Neural crest cell (in vitro differentiated cells): ENCODE data around the gene HYAL1. TPM values are rescaled to one million over a fixed set of nuclear protein-coding genes. Genes with fewer than 3 reads are reported as not detected.

Experiments used
- DNase-seq: peaks from one replicate; pipeline ENCODE4 v3.0.0; 2021; ENCODE audit warnings: low read depth, mixed read lengths, low spot score
- H3K27ac Mint-ChIP-seq: one replicate; pipeline ENCODE4 v1.8.0; 2021; ENCODE audit warnings: mild to moderate bottlenecking, mixed read lengths; ENCODE audit not compliant: unreplicated experiment
- H3K27me3 Mint-ChIP-seq: 2 replicates; pipeline ENCODE4 v1.8.0; 2021; ENCODE audit warnings: low read depth, mild to moderate bottlenecking, mixed read lengths
- H3K36me3 Mint-ChIP-seq: 2 replicates; pipeline ENCODE4 v1.8.0; 2021; ENCODE audit warnings: low read depth, mild to moderate bottlenecking, mixed read lengths
- H3K4me1 Mint-ChIP-seq: 2 replicates; pipeline ENCODE4 v1.8.0; 2021; ENCODE audit warnings: mixed read lengths
- H3K4me3 Mint-ChIP-seq: one replicate; pipeline ENCODE4 v1.8.0; 2021; ENCODE audit warnings: mild to moderate bottlenecking, mixed read lengths
- H3K9me3 Mint-ChIP-seq: 2 replicates; pipeline ENCODE4 v1.8.0; 2021; ENCODE audit warnings: mixed read lengths
- CTCF ChIP-seq: fragments of 200-600 bp; sonication (generic); conservative IDR thresholded peaks from 2 replicates; pipeline ENCODE4 v1.5.0; 2021; ENCODE audit warnings: antibody characterized with exemption, mild to moderate bottlenecking
- total RNA-seq: library from RNA; stranded (reverse); gene quantifications from 2 replicates; pipeline ENCODE4 v1.2.1, GENCODE V29; 2021

The HYAL1 gene
- total RNA-seq, 1 donor from 2014 or later: 2.5 TPM

- Mint-ChIP-seq H3K4me3 (peak overlapping the region; percentile 77), H3K9me3 (no peaks in the 10 kb centered on the region), H3K36me3 (peaks cover 5% of the 10 kb centered on the region), H3K27ac (peak overlapping the region; percentile 81), H3K4me1 (peaks cover 60% of the 10 kb centered on the region), H3K27me3 (no peaks in the 10 kb centered on the region)
- no peak for TF ChIP-seq CTCF
- no peak for DNase-seq
These were observed 43.8 kb downstream of the HYAL1 start for GRCh38 chr3:50259432-50260026.

GRCh38 chr3:50258979-50259378 is 44.4 kb downstream of the HYAL1 start:
- H3K4me3 Mint-ChIP-seq: no peak overlapping the region
- peaks cover 55% of the 10 kb centered on the region for H3K4me1 Mint-ChIP-seq
- H3K27ac Mint-ChIP-seq: peak overlapping the region; percentile 75
- peaks cover 5% of the 10 kb centered on the region for H3K36me3 Mint-ChIP-seq
- H3K9me3 Mint-ChIP-seq: no peaks in the 10 kb centered on the region
- no peak for DNase-seq
- H3K27me3 Mint-ChIP-seq: no peaks in the 10 kb centered on the region
- TF ChIP-seq CTCF: no peak

- no peak for TF ChIP-seq CTCF
- Mint-ChIP-seq H3K36me3 (peaks cover 5% of the 10 kb centered on the region), H3K27ac (peak overlapping the region; percentile 96), H3K4me3 (peak overlapping the region; percentile 72), H3K4me1 (peaks cover 50% of the 10 kb centered on the region), H3K27me3 (no peaks in the 10 kb centered on the region), H3K9me3 (no peaks in the 10 kb centered on the region)
- DNase-seq: no peak
These were observed 45.2 kb downstream of the HYAL1 start for GRCh38 chr3:50258029-50258680.

GRCh38 chr3:50256978-50257890 is 46.1 kb downstream of the HYAL1 start:
- peak overlapping the region; percentile 51 for H3K4me3 Mint-ChIP-seq
- peaks cover 5% of the 10 kb centered on the region for H3K36me3 Mint-ChIP-seq
- H3K4me1 Mint-ChIP-seq: peaks cover 40% of the 10 kb centered on the region
- peak overlapping the region; percentile 96 for H3K27ac Mint-ChIP-seq
- peak; percentile 62 for TF ChIP-seq CTCF
- H3K27me3 Mint-ChIP-seq: no peaks in the 10 kb centered on the region
- DNase-seq: no peak
- no peaks in the 10 kb centered on the region for H3K9me3 Mint-ChIP-seq

GRCh38 chr3:50255251-50255615 is 48.1 kb downstream of the HYAL1 start:
- no peak for TF ChIP-seq CTCF
- Mint-ChIP-seq H3K4me3 (no peak overlapping the region), H3K27ac (no peak overlapping the region), H3K9me3 (no peaks in the 10 kb centered on the region), H3K4me1 (peaks cover 32% of the 10 kb centered on the region), H3K27me3 (no peaks in the 10 kb centered on the region), H3K36me3 (peaks cover 5% of the 10 kb centered on the region)
- DNase-seq: no peak
